OCI-LY7 (cell line): ENCODE measurements around the gene COL5A2.

Experiments
- CTCF ChIP-seq: fragments of 200-600 bp; sonication (generic); conservative IDR thresholded peaks from 2 replicates; pipeline ENCODE4 v1.5.1; 2014; ENCODE audit warnings: mild to moderate bottlenecking, antibody characterized with exemption, low read length, moderate library complexity, mixed read lengths
- EZH2phosphoT487 ChIP-seq: fragments of 200-600 bp; sonication (generic); IDR thresholded peaks from 2 replicates; pipeline ENCODE4 v1.6.1; 2018; ENCODE audit warnings: low read depth, borderline replicate concordance, mild to moderate bottlenecking, mixed run types, antibody characterized with exemption, low read length, moderate library complexity, mixed read lengths

GRCh38 chr2:189188115-189188805, 8.7 kb upstream of the COL5A2 start:
- no peak for TF ChIP-seq CTCF
- TF ChIP-seq EZH2phosphoT487 = no peak
